HG02678 (cell line): ENCODE data around the gene LRRC63.
"Not testable (repeated sequence)": the region's sequence is repeated elsewhere in the genome, so short reads cannot be mapped to it uniquely, and the experiment has no call there.

Source experiments
- ATAC-seq: cut with Tn5 transposase; IDR thresholded peaks from one replicate; pipeline ENCODE4 v1.9.1; 2021; ENCODE audit warnings: mild to moderate bottlenecking, moderate library complexity; ENCODE audit not compliant: unreplicated experiment

The LRRC63 gene, protein sequence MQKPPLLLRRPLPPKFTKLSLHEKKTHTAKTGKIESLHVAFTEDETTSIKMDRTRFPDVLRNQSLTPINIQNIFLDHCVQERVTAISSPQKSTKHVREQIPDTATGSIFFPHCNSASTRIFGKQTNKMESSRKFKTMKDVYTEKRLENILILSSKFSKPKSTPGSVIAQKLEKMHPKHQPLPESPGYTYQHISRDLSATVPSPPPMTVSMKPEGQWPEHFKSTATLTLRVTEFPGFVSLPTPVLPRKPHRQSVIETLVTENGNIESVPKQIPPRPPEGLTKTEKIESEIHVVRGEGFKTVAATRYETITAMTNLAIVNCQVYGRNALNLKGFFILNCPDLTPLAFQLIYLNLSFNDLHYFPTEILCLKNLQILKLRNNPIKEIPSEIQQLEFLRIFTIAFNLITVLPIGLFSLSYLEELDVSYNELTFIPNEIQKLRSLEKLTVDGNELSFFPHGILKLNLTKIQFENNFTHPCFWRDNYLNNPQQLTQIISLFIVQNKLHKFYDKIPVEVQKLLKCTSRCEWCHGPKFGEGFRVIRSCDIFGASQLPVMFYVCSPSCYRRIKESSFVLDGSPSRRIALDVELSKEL

DNA sequence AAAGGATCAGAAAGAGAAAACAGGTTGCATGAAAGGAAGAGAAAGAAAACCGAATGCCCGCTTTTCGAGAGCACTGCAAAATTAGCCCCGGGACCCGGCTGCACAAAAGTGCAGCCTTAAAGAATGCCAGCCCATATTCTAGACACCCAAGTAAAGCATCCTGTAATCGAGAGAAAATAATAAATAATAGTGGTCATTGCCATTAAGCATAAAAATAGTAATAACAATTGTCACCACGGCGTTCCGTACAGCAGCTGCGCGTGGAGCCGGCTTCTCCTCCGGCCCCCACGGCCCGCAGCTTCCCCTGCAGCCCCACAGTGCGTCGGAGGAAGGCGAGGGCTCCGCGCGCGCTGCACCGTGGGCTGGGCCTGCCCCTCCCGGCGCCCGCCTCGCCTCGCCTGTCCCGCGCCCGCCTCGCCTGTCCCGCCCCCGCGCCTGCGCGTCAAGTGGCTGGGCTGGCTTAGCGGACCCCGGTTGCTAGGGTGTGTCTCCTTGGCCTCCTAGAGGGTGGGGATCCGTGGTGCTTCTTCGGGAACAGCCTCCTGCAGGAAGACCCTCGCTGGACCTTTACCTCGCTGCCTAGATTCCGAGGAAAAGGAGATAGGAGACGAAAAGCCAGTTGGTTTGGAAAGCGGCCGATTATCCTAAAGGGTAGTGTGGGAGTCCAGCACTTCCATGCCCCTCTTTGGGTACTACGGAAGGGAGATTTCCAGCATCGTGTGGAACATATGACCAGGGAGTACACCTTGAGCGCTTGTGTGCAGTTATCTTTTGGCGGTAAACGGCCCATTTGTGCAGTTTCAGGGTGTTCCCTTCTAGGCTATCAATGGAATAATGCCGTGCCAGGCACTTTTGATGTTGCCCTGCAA is at the start of gene LRRC63:
LRRC63 (plus strand) TSS at position 446 of the 869 bp plus-strand sequence. CDS start 1,107 bp downstream, outside the sequence.
- ATAC-seq: peak; percentile 94

DNA sequence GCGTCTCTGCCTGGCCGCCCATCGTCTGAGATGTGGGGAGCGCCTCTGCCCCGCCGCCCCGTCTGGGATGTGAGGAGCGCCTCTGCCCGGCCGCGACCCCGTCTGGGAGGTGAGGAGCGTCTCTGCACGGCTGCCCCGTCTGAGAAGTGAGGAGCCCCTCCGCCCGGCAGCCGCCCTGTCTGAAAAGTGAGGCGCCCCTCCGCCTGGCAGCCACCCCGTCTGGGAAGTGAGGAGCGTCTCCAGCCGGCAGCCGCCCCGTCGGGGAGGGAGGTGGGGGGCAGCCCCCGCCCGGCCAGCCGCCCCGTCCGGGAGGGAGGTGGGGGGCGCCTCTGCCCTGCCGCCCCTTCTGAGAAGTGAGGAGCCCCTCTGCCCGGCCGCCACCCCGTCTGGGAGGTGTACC is 49.0 kb upstream of the LRRC63 start:
- ATAC-seq: not testable (repeated sequence)

DNA sequence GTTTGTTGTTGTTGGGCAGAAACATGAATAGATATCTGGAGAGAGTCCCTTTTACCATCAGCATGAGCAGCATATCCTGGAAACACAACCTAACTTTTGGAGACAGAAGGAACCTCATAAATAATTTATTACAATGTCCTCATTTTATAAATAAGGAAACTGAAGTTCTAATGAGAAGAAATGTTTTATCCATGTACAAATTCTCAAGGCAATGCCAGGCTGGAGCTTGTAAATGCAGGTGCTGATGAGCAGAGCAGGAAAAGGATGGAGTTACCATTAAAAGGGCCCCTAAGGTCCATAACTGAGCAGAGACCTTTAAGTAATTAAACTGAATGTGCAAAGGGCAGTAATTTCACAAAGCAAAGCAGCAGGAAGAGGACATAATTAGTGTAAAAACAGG is 47.1 kb upstream of the LRRC63 start:
- no peak for ATAC-seq

DNA sequence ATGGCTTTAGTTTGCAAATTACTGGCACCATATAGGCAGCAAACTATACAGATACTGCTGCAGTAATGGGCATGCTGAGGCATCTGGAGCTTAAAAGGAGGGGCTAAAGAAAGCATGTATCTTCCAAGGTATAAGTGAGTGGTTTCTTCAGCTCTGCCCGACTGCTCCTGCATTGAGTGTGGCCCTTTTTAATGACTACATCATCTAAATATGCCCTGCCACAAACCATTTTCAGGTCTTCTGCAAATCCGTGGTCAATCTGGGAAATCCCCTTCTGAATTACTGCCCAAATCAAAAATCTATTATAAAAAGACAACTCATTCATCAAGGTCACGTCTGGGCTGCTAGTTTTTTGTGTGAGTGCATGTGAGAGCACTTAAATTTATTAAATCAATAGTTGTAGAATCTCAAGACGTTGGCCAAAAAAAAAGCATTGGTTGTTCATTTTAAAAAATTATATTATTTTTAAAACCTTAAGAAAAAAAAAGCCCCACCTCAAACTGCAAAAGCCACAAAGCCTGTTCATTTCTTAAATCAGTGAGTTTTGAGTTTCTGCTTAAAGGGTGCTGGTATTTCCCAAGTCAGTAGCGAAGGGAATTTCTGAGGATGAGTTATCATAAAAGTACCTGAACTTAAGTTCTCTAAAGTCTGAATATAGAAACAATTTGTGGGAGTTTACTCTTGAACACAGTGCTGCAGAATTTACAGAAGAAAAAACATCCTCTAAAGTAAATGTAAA is 46.1 kb upstream of the LRRC63 start:
- ATAC-seq: peak; percentile 50

DNA sequence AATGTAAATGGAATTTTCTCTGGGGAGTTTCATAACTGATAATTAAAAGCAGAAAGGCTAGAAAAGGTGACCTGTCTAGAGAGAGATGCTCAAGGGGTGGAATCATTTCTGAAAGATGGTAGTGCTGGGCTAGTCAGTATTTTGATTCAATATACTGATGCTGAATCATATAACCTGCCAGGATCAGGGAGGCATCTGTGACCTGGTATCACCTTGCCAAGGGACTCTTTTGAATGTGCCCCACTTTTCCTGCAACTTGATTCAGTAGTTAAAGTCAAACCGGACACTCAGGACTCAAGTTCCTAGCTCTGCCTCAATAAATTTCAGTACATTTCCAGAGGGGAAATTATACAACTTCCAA is 45.5 kb upstream of the LRRC63 start:
- no peak for ATAC-seq

DNA sequence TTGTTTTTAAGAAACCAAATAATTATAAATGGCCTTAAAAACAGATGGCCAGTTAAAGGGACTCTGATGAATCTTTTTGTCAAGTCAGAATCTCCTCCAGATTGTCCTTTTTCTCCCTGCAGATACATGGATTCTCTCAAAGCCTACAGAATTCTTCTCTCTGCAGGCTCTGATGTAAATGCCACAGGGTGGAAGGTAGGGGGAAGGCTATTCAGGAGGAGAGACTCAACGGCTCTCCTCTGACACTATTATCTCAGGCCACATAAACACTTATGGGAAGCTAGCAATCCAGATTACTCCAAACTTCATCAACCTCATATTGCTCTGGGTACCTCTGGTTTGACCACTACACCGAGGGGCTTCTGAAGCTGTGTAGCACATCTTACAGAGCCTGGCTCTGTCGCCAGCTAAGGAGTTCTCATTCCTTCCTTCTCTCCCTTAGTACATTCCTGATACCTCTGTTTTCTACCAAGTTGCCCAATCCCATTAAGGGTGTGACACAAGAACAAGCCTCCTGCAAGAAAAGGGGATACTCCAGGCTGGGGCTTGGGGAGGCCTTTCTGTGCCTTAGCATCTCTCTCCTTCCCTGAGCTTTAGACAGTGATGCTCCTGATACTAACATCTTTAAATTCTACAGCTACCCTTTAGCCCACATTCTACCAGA is 44.6 kb upstream of the LRRC63 start:
- ATAC-seq: no peak

DNA sequence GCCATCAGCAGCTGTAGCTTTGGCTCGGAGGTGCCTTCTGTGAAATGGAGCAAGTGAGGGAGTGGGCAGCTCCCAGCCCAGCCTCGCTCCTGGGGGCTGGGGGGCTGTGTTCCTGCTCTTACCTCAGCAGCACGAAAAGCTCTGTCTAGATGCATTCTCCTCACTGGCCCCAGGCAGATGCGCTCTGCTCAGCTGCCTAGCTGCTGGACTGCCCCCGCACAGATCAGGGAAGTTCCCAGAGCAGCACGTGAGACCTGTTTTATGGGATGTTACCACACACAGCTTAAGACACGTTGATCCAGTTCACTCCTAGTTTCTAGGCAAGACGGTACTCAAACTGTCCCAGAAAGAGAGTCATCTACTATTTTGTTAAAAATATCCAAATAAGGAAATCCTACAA is 43.4 kb upstream of the LRRC63 start:
- ATAC-seq: peak; percentile 30

DNA sequence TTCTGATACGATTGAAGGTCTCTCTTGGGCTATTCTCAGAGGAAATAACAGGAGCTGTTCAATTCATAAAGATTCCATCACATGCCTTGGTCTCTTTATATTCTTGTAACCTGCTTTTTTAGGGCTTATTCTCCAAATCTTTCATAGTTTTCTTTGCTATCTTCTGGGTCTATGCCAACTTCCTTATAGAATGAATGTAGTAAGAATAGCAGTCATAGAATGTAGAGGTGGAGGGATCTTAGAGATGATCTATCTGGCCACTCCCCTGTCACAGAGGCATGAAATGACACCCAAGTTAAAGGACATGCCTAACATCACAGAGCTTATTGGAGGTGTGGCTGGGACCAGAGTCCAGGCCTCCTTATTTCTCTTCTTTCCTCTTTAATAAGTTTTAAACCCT is 42.9 kb upstream of the LRRC63 start:
- peak; percentile 2 for ATAC-seq

DNA sequence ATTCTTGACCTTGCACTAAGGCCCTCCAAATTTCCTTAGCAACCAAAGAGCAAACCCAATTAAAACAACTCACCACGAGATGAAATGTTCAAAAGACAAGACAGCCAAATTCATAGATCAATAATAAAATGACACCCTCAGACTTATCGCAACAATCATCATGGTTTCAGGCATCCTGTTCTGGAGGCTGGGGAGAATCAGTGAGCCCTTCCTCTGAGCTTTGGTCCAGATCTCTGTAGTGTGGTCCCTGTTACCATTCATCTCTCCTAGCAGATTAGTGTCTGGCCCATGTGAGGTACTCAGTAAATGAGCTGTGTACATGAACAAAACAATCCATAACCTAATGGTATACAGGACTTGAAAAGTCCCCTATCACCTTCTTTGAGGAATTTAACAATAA is 42.0 kb upstream of the LRRC63 start:
- ATAC-seq: no peak

DNA sequence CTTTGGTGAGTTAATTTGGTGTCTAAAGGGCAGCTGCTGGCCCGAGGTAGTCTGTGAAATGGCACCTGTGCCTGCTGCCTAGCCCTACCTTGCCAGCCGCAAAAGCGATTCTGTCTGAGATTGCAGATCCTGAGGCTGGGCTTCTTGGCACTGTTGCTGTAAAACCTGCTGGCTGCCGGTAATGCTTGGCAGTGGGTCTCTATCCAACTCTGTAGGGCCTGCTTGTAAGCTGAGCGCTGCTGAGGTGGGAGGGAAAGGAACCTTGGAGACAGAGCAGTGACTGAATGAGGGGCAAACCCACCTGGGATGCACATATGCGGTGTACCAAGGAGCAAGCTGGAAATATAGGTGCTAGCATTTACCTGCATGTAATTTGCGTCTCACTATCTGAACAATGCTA is 41.5 kb upstream of the LRRC63 start:
- no peak for ATAC-seq

DNA sequence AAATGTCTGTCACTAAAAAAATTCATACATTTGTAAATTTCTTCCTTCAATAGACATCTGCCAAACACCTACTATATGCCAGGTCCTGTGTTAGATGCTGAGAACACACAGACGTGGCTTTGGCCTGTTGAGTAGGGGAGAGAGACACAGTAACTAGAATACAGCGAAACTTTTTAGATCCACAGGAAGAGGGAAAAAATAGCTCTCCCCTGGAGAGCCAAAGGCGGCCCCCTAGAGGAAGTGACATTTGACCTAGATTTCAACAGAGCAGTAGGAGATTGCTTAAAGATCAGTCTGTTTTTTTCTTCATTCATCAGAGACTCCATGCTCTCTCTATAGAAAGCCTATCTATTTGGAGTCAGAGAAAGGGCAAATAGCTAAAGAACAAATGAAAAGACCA is 41.0 kb upstream of the LRRC63 start:
- ATAC-seq: no peak

DNA sequence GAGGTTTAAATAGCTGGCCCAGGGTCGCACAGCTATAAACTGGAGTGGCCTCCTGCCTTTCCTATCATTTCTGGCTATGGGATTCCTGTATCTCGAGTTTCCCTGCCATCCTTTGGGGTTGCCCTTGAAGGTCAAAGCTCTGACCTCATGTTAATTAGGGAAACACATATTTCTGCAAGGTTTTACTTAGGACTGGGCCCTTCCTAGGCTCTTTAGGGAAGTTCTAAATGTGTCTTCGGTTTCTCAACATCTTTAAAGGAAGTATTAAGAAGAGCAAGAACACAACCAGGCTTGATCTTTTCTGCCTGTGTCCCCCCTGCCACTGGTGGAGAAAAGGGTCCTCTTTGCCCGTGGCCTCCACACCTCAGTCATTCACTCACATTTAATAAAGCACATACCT is 40.5 kb upstream of the LRRC63 start:
- no peak for ATAC-seq

DNA sequence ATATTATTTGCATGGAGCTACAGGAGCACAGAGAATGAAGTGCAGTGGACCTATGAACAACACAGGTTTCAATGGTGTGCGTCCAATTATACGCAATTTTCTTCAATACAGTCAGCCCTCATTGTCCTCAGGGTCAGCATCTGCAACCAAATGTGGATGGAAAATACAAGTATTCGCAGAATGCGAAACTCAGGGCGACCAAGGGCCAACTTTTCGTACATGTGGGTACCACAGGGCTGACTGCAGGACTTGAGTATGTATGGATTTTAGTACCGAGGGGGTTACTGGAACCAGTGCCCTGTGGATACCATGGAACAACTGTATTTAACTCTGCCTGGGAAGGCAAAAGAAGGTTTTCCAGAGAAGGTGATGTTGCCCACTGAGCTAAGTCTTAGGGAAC is 40.0 kb upstream of the LRRC63 start:
- no peak for ATAC-seq

DNA sequence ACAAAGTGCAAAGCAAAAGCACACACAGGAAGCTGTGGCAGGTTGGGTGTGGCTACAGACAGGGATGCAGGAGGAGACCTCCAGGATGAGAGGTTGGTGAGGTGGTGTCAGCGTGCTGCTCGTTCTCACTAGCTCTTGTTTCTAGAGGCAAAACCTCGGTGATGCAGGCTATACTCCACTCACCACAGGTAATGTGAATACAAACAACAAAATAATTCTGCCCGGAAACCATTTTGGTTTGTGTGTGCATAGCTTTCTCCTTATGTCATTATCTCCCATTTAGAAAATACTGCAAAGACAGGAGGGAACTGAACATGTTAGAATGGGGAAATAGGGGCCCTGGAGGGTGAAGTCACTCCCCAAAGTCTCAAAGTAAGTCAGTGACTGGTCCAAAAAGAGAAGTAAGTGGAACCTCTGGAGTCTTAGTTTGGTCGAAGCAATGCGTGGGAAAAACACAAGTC is 39.2 kb upstream of the LRRC63 start:
- no peak for ATAC-seq

DNA sequence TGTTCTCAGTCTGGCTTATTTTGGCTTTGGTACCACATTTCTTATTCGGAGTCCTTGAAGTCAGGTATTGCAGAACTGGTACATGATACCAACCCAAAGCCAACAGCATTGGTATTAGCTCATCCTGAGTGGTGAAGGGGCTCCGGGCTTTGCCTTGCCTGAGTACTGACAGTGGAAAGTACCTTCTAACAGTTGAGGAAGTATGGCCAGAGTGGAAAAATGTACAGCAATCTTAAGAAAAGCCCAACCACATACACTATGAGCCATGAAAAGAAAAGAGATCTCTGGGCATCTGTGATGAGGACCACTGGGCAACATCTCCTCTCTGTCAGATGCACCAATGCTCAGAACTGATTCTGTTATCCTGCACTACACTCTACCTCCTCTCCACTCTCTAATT is 38.1 kb upstream of the LRRC63 start:
- peak; percentile 49 for ATAC-seq

DNA sequence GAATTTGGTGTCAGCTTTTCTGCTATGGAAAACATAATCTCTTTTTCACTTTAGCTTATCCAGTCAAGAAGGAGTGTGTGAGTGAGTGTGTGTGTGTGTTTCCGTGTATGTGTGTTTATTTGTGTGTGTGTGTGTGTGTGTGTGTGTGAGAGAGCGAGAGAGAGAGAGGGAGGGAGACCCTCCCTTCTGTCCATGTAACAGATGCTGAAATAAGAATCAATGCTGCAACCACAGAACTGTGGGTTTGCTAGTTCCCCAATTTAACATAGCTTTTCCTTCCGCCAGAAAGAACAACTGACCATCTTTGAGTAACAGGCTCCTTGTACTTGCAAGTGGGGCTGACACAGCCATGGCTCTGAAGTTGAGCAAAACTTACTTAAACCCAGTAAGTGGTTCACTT is 35.0 kb upstream of the LRRC63 start:
- ATAC-seq: peak; percentile 48

DNA sequence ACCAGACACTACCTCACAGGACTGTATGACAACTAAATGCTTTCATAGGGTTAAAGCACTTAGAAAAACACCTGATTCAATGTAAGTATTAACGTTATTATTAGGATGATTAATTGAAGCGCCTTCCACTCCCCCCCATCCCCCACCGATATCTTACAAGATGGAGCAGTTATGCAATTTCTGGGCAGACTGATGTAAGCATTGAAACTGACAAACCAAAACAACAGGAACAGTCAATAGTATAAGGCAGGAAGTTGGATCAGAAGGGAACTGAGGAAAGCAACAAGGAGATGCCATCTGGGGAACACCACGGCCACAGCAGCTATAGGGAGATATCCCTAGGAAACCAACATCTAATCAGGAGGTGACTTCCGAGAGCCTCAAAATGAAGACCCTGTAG is 33.6 kb upstream of the LRRC63 start:
- ATAC-seq: no peak

DNA sequence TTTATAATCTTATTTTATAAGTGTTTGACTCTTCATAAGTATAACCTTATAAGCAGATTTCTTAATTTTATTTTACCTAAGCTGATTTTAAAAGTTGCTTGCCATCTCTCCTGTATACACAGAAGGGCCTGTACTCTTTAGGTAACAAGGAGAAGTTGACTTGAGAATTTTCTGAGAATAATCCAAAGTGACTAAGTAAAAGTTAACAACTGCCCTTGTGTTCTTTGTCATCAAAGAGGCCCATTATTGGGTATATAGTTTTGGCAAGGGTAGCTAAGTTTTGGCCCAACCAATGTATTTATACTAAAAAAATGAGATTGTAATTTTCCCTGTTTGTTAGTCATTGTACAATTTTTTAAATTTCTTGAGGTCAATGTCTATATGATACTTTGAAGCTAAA is 32.9 kb upstream of the LRRC63 start:
- ATAC-seq: no peak

DNA sequence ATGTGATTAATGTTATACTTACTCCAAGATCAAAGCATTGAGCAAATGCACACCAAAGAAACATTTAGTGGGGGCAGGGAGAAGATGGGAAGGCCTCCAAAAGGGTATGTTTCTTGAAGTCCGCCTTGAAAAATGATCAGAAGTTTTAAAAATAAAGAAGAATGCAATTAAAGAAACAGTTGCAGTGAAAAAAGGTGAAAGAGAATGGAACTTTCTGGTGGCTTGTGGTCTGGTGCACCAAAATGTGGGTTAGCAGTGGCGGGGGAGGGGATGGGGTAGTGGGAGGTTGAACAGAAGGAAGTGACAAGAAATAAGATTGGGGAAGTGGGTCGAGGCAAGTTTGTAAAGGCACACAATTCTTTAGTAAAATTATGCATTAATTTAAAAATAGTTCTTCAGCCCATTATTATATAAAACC is 32.2 kb upstream of the LRRC63 start:
- no peak for ATAC-seq

DNA sequence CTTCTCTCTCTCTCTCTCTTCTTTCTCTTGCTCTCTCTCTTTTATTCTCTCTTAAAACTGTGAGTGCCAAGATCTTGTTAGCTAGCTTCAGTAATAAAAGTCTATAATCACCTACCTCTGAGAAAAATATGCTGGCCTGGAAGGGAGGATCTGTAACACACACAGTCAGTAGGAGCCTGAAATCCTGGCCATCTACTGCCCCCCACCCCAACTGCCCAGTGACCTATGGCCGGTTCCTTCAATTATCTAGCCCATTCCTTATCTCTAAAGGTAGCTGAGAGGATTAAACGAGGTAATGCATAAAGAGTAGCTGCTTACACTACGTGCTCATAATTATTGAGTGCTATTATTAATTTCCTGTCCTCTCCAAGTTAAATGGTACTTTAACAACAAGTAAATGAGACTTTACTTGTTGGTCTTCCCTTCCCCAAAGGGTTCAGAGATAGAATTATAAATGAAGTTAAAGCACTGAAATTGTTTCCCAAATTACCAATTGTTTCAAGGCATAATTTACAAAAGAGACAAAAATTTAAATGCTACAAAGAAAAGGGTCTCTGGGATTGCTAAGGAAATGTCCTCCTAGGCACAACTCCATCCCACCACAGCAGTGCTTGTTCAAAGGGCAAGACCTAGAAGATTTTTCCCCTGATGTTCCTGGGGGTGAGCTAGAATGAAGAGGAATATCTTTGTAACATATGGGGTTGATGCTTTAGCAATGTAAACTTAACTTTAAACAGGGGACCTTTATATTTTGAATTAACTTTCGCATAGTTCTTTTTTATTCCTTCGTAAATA is 31.6 kb upstream of the LRRC63 start:
- ATAC-seq: no peak
